Esophagus squamous epithelium (tissue), 4 donors: ENCODE results near the gene ANKRD13B.

ENCODE experiments used
- CTCF ChIP-seq, 6 experiments: fragments of 450-650 bp in 4 of 6; fragments of 200-600 bp in 2 of 6; sonication (generic) in 2 of 6; IDR thresholded peaks; one replicate each; pipeline ENCODE4 v1.5.1; 2016 to 2019; ENCODE audit warnings: antibody characterized with exemption in 6 of 6, mild to moderate bottlenecking in 4 of 6, moderate library complexity in 4 of 6
- POLR2A ChIP-seq, 4 donors: fragments of 450-650 bp; IDR thresholded peaks; one replicate each; pipeline ENCODE4 v1.6.1; 2017; ENCODE audit warnings: antibody characterized with exemption in 4 of 4, mild to moderate bottlenecking in 4 of 4, moderate library complexity in 3 of 4

- TF ChIP-seq CTCF (IDR thresholded peaks at IDR 0.05): no peak
- no peak for TF ChIP-seq POLR2A (IDR thresholded peaks at IDR 0.05)
Measured at GRCh38 chr17:29597361-29598172, 4.6 kb downstream of the ANKRD13B start.
